LNCaP clone FGC (cell line): Measurements from ENCODE around the gene TMEM266.

Source experiments
- DNase-seq: peaks from one replicate; pipeline ENCODE4 v3.0.0-alpha.2; 2011; ENCODE audit warnings: low read depth
- H3K4me3 ChIP-seq: 2 replicates; pipeline ENCODE4 v1.5.1; 2011; ENCODE audit warnings: mild to moderate bottlenecking, low read depth, low read length, control low read depth
- CTCF ChIP-seq: IDR thresholded peaks from 2 replicates; pipeline ENCODE4 v1.5.1; 2012; ENCODE audit warnings: mild to moderate bottlenecking; ENCODE audit not compliant: control insufficient read depth, insufficient read depth; ENCODE audit errors: extremely low read depth

The TMEM266 gene

DNA sequence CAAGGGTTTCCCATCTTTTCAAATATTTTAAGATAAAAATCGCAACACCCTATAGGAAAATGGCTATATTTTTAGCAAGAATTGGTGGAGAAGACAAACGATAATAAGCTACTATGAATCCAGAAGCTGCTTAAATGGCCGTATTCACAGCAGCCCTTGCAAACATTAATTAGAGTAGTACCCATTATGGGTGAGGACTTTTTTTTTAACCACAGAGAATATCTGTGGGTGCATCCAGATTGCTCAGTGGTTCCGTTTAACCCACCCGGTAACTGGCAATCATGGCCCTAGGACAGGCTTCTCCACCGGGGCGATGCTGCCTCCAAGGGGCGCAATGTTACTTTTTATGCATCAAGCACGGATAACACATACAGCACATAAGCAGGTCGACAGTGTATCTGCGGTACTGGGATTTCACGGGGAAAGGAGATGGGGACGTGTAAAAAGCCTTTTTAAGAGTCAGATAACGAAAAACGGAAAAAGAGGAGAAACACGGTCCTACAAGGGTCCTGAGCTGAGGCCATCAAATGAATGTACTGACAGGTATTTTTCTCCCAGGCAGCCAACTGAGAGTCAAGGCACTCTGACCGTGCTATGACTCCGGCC is 968 bp upstream of the TMEM266 start:
- DNase-seq = no peak
- peak; percentile 37 for TF ChIP-seq CTCF

DNA sequence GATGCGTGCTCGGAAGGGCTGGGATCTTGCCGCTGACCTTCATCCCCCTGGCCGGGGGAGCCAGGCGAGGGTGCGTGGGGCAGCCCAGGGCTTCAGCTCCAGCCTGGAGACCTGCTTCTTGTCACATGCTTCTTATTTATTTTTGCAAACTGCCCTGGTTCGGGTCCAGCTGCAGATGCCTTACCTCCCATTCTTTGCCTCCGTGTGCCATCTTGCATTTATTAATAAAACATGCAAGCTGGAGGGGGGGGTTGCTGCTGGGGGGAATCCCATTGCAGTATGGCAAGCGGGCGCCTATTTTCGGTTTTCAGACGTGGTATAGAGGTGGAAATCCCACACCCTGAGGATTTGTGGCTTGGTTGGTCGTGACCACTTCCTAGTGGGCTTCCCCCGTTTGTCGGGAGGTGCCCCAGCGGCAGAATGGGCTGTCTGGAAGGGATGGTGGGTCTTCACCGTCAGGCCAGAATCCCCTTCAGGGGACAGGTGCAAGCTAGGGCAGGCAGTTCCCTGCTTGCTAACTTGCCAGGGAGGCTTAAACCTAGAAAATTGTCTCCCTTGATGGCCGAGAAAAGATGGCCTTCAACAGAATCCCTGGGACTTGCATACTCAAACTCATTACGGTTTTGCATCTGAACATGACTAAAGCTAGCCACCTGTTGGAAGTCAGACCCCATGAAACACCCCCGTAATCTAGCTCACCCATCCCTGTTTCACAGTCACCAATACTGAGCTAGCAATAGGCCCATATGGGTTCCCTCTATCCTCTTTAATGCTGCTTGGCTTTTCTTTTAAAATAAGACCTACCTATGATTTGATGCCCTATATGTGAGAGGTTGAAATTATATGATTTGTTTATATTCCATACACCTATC is 569 bp downstream of the TMEM266 start:
- DNase-seq = no peak
- H3K4me3 ChIP-seq = peak overlapping the region; percentile 61
- TF ChIP-seq CTCF = no peak

More for the DNA sequence above, 968 bp upstream of the TMEM266 start:
- peak overlapping the region; percentile 55 for H3K4me3 ChIP-seq

DNA sequence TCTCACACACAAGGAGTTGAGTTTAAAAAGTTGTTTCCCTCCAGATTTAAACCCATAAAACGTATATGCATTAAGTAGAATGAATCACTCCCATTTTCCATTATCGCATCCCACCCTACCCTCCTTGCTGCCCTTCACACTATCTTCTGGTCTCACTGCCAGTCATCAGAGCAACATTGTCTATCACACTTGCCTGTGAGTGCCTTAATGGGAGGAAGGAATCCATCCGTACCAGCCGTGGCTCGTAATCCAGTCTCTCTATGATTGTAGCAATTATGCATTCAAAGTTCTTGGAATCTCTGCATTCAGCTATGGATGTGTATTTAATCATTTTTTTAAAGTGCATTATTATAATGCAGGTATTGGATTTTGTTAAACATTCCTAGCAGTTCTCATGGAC is 1.9 kb downstream of the TMEM266 start:
- H3K4me3 ChIP-seq = no peak overlapping the region
- DNase-seq = no peak
- TF ChIP-seq CTCF = no peak

DNA sequence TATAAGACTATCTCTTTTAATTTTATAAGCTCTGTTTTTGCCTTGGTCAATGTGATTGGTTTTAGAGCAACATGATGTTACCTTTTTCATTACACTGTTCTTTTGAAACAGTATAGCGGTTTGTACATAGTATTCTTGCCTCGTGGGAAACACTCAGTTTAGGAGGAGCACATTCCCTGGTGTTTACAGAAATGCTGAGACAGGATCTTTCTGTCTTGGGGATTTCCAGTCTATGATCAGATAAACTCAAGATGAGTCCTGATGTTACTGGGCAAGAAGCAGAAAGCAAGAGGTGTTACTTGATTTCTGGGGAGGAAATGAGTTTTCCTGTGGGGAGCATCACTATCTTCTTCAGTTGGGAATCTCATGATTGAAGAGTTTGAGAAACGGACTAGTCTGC is 2.5 kb downstream of the TMEM266 start:
- no peak overlapping the region for H3K4me3 ChIP-seq
- no peak for DNase-seq
- TF ChIP-seq CTCF = no peak

DNA sequence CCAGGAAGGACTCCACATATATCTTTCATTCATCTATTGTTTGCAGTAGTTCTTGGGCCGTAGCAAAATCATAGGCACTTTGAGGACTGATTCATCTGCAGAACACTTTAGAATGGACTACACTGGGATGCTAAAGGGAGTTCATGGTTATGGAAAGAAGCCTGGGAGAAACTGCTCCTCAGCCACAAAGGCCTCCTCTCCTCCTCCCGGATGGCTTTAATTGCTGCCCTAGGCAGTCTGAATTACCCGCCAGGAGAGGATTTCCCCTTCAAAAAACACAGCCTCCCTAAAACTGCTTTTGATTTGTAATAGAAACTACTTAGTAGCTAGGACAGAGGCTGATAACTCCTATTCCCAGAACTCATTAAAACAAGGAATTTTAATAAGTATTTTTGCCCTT is 4.6 kb downstream of the TMEM266 start:
- DNase-seq = no peak
- H3K4me3 ChIP-seq = no peak overlapping the region
- no peak for TF ChIP-seq CTCF

GRCh38 chr15:76065245-76065644 is 5.5 kb downstream of the TMEM266 start:
- no peak overlapping the region for H3K4me3 ChIP-seq
- TF ChIP-seq CTCF = no peak
- DNase-seq = no peak
